HTR-8/SVneo (cell line): Measurements from ENCODE around the gene CLEC2A.
"Not testable (repeated sequence)": the region's sequence is repeated elsewhere in the genome, so short reads cannot be mapped to it uniquely, and the experiment has no call there.

Experiments
- DNase-seq: peaks from one replicate; pipeline ENCODE4 v3.0.0; 2011; ENCODE audit warnings: low spot score, mixed read lengths; ENCODE audit not compliant: insufficient read length
- FAIRE-seq: peaks from 2 replicates; lab custom pipeline; 2011; peaks lifted over from hg19 to GRCh38; lab: Jason Lieb, UNC

Gene CLEC2A

DNA sequence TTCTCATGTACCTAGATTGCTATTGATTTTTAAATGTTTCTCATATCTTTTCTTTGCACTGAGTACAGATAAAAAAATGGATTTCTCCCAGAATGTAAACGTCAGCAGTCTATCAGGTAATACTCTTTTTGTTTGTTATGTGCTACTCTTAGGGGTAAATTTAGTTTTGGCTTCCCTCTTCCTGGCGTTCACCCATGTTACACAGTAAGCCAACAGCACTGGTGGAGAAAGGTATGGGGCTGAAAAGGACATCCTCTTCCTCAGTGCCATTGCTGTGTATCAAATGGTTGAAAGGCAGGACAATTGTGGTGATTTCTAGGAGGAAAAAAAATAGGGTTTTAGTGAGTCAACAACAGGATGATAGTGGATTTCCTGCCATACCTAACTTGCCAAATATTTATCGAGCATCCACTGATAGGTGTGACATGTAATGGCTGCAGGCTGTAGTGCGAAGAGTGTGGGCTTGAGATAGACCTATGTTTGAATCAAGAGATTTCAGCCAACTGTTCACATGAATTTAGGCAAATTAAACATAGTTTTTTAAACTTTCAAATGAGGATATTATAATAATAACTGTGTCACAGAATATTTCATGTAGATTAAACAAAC is 43.4 kb downstream of the CLEC2A start:
- no peak for DNase-seq
- no peak for FAIRE-seq

- FAIRE-seq (no peak), DNase-seq (no peak)
Measured at GRCh38 chr12:9883175-9883574, 49.0 kb downstream of the CLEC2A start.

DNA sequence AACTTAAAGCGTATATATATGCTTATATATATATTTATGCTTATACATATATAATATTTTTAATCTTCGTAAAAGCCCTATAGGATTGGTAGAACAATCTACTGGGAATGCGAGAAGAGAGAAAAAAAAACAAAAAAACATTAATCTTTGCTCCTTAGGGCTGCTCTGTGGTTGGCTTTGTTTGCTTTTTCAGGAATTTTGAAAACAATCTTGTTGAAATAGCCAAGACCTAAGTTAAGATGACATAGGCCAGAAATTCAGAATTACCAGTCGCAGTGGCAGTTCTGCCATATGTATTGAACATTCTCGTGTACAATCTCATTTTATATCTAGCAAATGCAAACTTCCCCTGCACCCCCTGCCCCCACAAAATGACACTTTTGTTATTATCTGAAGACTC is 50.2 kb downstream of the CLEC2A start:
- no peak for FAIRE-seq
- no peak for DNase-seq

GRCh38 chr12:9881246-9881645 is 50.9 kb downstream of the CLEC2A start, which contains the start of gene KLRF2:
Gene KLRF2 (plus strand): TSS chr12:9881489. CDS start chr12:9881596, 107 bp downstream.
- no peak for FAIRE-seq
- no peak for DNase-seq

- FAIRE-seq (no peak), DNase-seq (no peak)
Measured at GRCh38 chr12:9880532-9881078, 51.6 kb downstream of the CLEC2A start.

DNA sequence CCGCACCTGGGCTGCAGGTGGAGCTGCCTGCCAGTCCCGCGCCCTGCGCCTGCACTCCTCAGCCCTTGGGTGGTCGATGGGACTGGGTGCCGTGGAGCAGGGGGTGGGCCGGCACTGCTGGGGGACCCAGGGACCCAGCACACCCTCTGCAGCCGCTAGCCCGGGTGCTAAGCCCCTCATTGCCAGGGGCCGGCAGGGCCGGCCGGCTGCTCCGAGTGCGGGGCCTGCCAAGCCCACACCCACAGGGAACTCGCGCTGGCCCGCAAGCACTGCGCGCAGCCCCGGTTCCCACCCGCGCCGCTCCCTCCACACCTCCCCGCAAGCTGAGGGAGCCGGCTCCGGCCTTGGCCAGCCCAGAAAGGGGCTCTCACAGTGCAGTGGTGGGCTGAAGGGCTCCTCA is 56.0 kb downstream of the CLEC2A start:
- not testable (repeated sequence) for FAIRE-seq

GRCh38 chr12:9872742-9873141 is 59.4 kb downstream of the CLEC2A start:
- FAIRE-seq, result no peak
- no peak for DNase-seq

More for the DNA sequence above, 56.0 kb downstream of the CLEC2A start:
- not testable (repeated sequence) for DNase-seq

GRCh38 chr12:9872162-9872561 is 60.0 kb downstream of the CLEC2A start:
- DNase-seq (no peak), FAIRE-seq (no peak)

- FAIRE-seq, result no peak
- DNase-seq, result no peak
Measured at GRCh38 chr12:9870286-9870866, 61.8 kb downstream of the CLEC2A start.

GRCh38 chr12:9869307-9870161 is 62.6 kb downstream of the CLEC2A start, which contains the start of gene CLEC2B:
Gene CLEC2B (minus strand): TSS chr12:9869354.
- DNase-seq (no peak), FAIRE-seq (no peak)

DNA sequence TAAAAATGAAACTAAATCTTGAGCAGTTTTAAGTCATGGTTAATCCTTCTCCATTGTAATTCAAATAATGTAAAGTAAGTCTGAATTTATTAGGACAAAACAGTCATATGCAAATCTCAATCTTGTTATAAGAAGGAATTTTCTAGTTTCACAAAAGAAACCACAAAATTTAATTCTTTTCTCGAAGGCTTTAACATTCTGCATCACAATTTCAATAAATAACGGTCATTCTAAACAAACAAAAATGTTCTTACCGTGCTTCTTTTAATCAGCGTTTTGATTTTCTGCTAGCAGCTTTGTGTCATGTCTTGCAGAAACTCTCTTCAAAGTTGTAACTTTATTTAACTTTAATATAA is 63.2 kb downstream of the CLEC2A start:
- FAIRE-seq, result no peak
- no peak for DNase-seq

DNA sequence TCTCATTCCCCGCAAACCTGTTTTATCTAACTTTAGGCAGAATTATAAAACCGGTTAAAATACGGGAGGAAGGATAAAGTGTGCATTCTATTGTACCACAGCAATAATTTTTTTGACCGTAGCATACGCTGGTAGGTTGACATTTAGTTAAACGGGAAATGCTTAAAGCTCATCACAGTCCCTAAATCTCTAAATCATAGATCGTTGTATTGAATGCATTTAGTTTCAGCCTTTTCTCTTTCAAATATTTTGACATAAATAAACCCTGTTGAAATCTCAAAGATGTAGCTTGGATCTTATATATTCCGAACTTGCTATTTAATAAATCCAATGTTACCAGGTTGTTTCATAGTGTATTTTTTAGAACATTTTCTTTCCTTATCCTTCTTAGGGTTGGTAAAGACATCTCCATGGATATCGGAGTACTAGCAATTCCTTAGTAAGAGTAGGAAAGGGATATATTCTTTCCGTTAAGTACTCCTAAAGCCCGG is 63.8 kb downstream of the CLEC2A start:
- no peak for DNase-seq
- no peak for FAIRE-seq

DNA sequence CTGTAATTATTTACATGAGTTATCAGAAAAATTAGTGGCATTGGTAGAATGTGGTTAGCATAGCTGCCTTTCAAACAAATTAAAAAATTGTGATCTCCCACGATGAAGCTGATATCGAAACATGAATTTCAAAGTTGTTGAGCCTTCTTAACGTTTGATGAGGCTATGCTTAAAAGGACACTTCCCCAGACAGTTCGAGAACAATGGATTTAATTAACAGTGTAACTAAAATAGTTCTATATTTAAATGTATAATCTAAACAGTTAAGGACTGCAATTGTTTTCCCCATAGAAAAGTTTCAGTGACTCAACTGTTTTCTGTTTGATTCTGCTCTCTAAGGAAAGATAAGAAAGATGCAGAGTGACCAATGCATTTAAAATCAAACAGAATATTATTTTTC is 64.6 kb downstream of the CLEC2A start:
- no peak for FAIRE-seq
- no peak for DNase-seq

DNA sequence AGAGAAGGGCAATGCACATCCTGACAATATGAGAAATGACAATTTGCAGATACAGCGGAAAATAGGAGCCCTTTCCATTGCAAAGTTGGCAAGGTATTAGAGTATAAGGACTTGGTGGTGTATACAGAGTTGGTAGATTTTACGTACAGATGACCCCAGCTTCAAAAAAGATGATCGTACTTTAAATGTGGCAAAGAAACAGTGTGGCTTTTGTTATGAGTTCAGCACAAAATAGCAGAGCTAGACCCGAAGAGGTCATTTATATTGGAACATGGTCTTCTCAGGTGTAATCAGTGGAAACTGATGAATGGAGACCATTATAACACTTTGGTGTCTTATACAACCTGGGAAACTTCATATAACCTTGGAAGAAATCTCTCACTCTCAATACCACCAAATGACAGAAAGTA is 65.3 kb downstream of the CLEC2A start:
- no peak for FAIRE-seq
- DNase-seq, result no peak

DNA sequence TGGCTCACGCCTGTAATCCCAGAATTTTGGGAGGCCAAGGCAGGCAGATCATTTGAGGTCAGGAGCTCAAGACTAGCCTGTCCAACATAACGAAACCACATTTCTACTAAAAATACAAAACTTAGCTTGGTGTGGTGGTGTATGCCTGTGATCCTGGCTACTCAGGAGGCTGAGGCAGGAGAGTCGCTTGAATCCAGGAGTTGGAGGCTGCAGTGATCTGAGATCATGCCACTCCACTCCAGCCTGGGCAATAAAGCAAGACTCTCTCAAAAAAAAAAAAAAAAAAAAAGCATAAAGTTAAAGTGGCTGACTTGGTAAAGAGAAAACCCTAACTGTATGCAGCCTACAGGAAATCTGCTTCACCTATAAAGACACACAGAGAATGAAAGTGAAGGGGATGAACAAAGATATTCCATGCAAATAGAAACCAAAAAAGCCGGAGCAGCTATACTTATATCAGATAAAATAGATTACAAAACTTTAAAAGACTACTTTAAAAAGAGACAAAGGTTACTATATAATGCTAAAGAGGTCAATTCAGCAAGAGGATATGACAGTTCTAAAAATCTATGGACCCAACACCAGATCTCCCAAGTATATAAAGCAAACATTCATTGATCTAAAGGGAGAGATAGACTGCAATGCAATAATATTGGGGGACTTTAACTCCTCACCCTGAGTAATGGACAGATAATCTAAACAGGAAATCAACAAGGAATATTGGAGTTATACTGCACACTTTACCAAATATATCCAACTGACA is 67.1 kb downstream of the CLEC2A start:
- FAIRE-seq (no peak), DNase-seq (no peak)
